ENCODE results near the gene FIZ1. TPM values are rescaled to one million over a fixed set of nuclear protein-coding genes. Genes with fewer than 3 reads are reported as not detected.
A peak's percentile ranks its signal among the peaks of the same experiment; 100 is the strongest.

The FIZ1 gene
- total and polyA plus RNA-seq, 2 experiments from 2014 or later, result 2.3 to 3.4 TPM

- H3K79me2 ChIP-seq (ENCODE audit: insufficient read depth), result no peaks in the 10 kb centered on the region
- peak overlapping the region; percentile 46 for H3K27ac ChIP-seq
- H3K9me3 ChIP-seq (ENCODE audit: low read depth), result no peaks in the 10 kb centered on the region
- H3K27me3 ChIP-seq (replicated peaks; ENCODE audit: insufficient read depth), result no peaks in the 10 kb centered on the region
- H2AFZ ChIP-seq, result no peak overlapping the region
- no peaks in the 10 kb centered on the region for H3K9me2 ChIP-seq (ENCODE audit: insufficient read depth)
- H3K4me1 ChIP-seq (ENCODE audit: insufficient read depth), result peaks cover 11% of the 10 kb centered on the region
- H3K4me3 ChIP-seq, result no peak overlapping the region
- peak overlapping the region; percentile 20 for H3K4me2 ChIP-seq (ENCODE audit: unreplicated experiment)
- WGBS, 2 experiments (ENCODE audit: low coverage in 1 of 2, low lambda C conversion rate in 2 of 2, missing lambda C conversion rate in 2 of 2), result 80 to 84% methylated on average over 5 of the region's 5 CpGs
- no peaks in the 10 kb centered on the region for H3K36me3 ChIP-seq (ENCODE audit: low read depth)
- H3F3A ChIP-seq (ENCODE audit: insufficient read depth), result peaks cover 15% of the 10 kb centered on the region
- DNase-seq, result no peak
- in situ Hi-C loops (cut with MboI), result no loop called here
- TF ChIP-seq EZH2phosphoT487 (IDR thresholded peaks at IDR 0.05; ENCODE audit: insufficient read depth, low read depth) (no peak), EZH2 (IDR thresholded peaks at IDR 0.05; ENCODE audit: insufficient read depth, poor library complexity, severe bottlenecking) (no peak)
- H3K9ac ChIP-seq, result no peak overlapping the region
- no peaks in the 10 kb centered on the region for H4K20me1 ChIP-seq (ENCODE audit: insufficient read depth)
Observed at GRCh38 chr19:55552206-55552605, 47.1 kb downstream of the FIZ1 start.

- TF ChIP-seq EZH2phosphoT487 (IDR thresholded peaks at IDR 0.05; ENCODE audit: insufficient read depth, low read depth) (no peak), EZH2 (IDR thresholded peaks at IDR 0.05; ENCODE audit: insufficient read depth, poor library complexity, severe bottlenecking) (no peak)
- H3K9me3 ChIP-seq (ENCODE audit: low read depth), result no peaks in the 10 kb centered on the region
- peak overlapping the region; percentile 71 for H3K4me2 ChIP-seq (ENCODE audit: unreplicated experiment)
- in situ Hi-C loops (cut with MboI), result no loop called here
- H3K9me2 ChIP-seq (ENCODE audit: insufficient read depth), result no peaks in the 10 kb centered on the region
- peak overlapping the region; percentile 43 for H3K4me3 ChIP-seq
- no peaks in the 10 kb centered on the region for H3K79me2 ChIP-seq (ENCODE audit: insufficient read depth)
- no peaks in the 10 kb centered on the region for H3K27me3 ChIP-seq (replicated peaks; ENCODE audit: insufficient read depth)
- H3F3A ChIP-seq (ENCODE audit: insufficient read depth), result peaks cover 15% of the 10 kb centered on the region
- peaks cover 20% of the 10 kb centered on the region for H3K4me1 ChIP-seq (ENCODE audit: insufficient read depth)
- 20 to 32% methylated on average over 7 of the region's 7 CpGs for WGBS, 2 experiments (ENCODE audit: low coverage in 1 of 2, low lambda C conversion rate in 2 of 2, missing lambda C conversion rate in 2 of 2)
- peak overlapping the region; percentile 82 for H3K27ac ChIP-seq
- no peaks in the 10 kb centered on the region for H4K20me1 ChIP-seq (ENCODE audit: insufficient read depth)
- no peak for DNase-seq
- peak overlapping the region; percentile 66 for H2AFZ ChIP-seq
- H3K9ac ChIP-seq, result peak overlapping the region; percentile 74
- H3K36me3 ChIP-seq (ENCODE audit: low read depth), result no peaks in the 10 kb centered on the region
Observed at GRCh38 chr19:55550321-55550650, 49.0 kb downstream of the FIZ1 start.

- peaks cover 20% of the 10 kb centered on the region for H3K4me1 ChIP-seq (ENCODE audit: insufficient read depth)
- H3K9me2 ChIP-seq (ENCODE audit: insufficient read depth), result no peaks in the 10 kb centered on the region
- H3F3A ChIP-seq (ENCODE audit: insufficient read depth), result peaks cover 15% of the 10 kb centered on the region
- peak overlapping the region; percentile 43 for H3K4me3 ChIP-seq
- H3K79me2 ChIP-seq (ENCODE audit: insufficient read depth), result no peaks in the 10 kb centered on the region
- H3K9me3 ChIP-seq (ENCODE audit: low read depth), result no peaks in the 10 kb centered on the region
- WGBS, 2 experiments (ENCODE audit: low coverage in 1 of 2, low lambda C conversion rate in 2 of 2, missing lambda C conversion rate in 2 of 2), result 1 to 4% methylated on average over 20 to 32 of the region's 36 CpGs
- no peaks in the 10 kb centered on the region for H4K20me1 ChIP-seq (ENCODE audit: insufficient read depth)
- no peak for TF ChIP-seq EZH2phosphoT487 (IDR thresholded peaks at IDR 0.05; ENCODE audit: insufficient read depth, low read depth)
- TF ChIP-seq EZH2 (IDR thresholded peaks at IDR 0.05; ENCODE audit: insufficient read depth, poor library complexity, severe bottlenecking), result no peak
- no peaks in the 10 kb centered on the region for H3K27me3 ChIP-seq (replicated peaks; ENCODE audit: insufficient read depth)
- peak overlapping the region; percentile 82 for H3K27ac ChIP-seq
- in situ Hi-C loops (cut with MboI), result no loop called here
- peak overlapping the region; percentile 74 for H3K9ac ChIP-seq
- peak overlapping the region; percentile 66 for H2AFZ ChIP-seq
- peak overlapping the region; percentile 71 for H3K4me2 ChIP-seq (ENCODE audit: unreplicated experiment)
- H3K36me3 ChIP-seq (ENCODE audit: low read depth), result no peaks in the 10 kb centered on the region
- peak; percentile 91 for DNase-seq
Observed at GRCh38 chr19:55549500-55550320, 49.6 kb downstream of the FIZ1 start.

- Histone ChIP-seq H3K4me3 (no peak overlapping the region), H4K20me1 (ENCODE audit: insufficient read depth) (no peaks in the 10 kb centered on the region)
Observed at GRCh38 chr19:55546822-55547614, 52.3 kb downstream of the FIZ1 start.

More at GRCh38 chr19:55546822-55547614, 52.3 kb downstream of the FIZ1 start:
- TF ChIP-seq EZH2phosphoT487 (IDR thresholded peaks at IDR 0.05; ENCODE audit: insufficient read depth, low read depth), result no peak
- TF ChIP-seq EZH2 (IDR thresholded peaks at IDR 0.05; ENCODE audit: insufficient read depth, poor library complexity, severe bottlenecking), result no peak
- H3K9me2 ChIP-seq (ENCODE audit: insufficient read depth), result no peaks in the 10 kb centered on the region
- peaks cover 15% of the 10 kb centered on the region for H3F3A ChIP-seq (ENCODE audit: insufficient read depth)
- no peaks in the 10 kb centered on the region for H3K27me3 ChIP-seq (replicated peaks; ENCODE audit: insufficient read depth)
- H2AFZ ChIP-seq, result peak overlapping the region; percentile 43; the same call in 1 of the 2 replicates
- peak overlapping the region; percentile 60 for H3K27ac ChIP-seq
- in situ Hi-C loops (cut with MboI), result no loop called here
- peak overlapping the region; percentile 24; the same call in 1 of the 2 replicates for H3K9ac ChIP-seq
- H3K36me3 ChIP-seq (ENCODE audit: low read depth), result no peaks in the 10 kb centered on the region
- no peaks in the 10 kb centered on the region for H3K9me3 ChIP-seq (ENCODE audit: low read depth)
- 27 to 30% methylated on average over 17 of the region's 17 CpGs for WGBS, 2 experiments (ENCODE audit: low coverage in 1 of 2, low lambda C conversion rate in 2 of 2, missing lambda C conversion rate in 2 of 2)
- peaks cover 15% of the 10 kb centered on the region for H3K4me1 ChIP-seq (ENCODE audit: insufficient read depth)
- peak; percentile 79 for DNase-seq
- no peaks in the 10 kb centered on the region for H3K79me2 ChIP-seq (ENCODE audit: insufficient read depth)
- H3K4me2 ChIP-seq (ENCODE audit: unreplicated experiment), result peak overlapping the region; percentile 13

Measured in GM23248 (cell line).